Smooth muscle cell of the brain vasculature (primary cell): ENCODE results near the gene NTM.

Source experiments
- DNase-seq: peaks from one replicate; pipeline ENCODE4 v3.0.0-alpha.2; 2012; ENCODE audit warnings: low read depth, low spot score

NTM gene

DNA sequence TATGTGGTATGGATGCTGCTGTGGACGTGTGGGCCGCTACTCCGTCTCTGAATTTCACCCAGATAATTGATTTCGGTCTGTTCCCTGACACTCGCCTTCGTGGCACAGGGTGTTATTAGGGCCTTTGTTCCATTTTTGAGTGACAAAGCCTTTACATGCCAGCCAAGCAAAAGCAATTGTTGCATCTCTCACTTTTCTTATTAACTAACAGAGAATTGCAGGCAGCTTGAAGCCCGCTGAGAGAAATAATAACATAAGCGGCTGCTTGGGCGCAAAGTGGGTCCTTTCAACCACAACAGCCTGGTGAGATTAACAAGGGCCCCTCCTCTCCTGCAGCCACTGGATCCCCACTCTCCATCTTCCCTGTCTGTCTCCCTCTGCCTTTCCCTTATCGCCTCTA, 449.4 kb downstream of the NTM start:
- DNase-seq, result no peak

GRCh38 chr11:131822506-131822905, 452.1 kb downstream of the NTM start:
- DNase-seq, result no peak

- DNase-seq, result no peak
Observed at GRCh38 chr11:131823772-131824171, 453.4 kb downstream of the NTM start.

- no peak for DNase-seq
Observed at GRCh38 chr11:131824771-131825170, 454.4 kb downstream of the NTM start.

DNA sequence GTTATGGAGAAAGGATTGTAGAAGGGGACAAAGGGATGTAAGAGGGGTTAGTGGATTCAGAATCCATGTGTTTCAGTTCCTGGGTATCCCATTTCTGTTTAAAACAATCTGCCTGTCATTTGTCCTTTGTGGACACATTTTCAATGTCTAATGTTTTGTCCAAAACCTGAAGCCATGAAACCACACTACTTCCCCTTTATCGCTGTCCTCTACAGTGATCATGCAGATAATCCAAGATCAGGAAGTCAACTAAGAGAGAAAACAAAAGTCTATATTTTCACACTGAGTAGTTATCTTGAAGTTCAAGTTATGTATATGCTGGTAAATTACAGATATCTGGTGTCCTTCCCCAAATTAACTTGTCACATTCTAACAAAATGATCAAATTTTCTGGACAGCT, 457.0 kb downstream of the NTM start:
- DNase-seq, result no peak

DNA sequence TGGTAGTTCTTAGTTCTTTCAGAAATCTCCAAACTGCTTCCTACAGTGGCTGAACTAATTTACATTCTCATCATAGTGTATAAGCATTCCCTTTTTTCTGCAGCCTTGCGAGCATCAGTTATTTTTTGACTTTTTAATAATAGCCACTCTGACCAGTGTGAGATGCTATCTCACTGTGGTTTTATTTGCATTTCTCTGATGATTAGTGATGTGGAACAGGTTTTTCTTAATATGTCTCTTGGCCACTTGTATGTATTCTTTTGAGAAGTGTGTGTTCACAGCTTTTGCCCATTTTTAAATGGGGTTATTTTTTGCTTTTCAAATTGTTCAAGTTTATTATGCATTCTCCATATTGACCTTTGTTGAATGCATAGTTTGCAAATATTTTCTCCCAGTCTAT, 459.3 kb downstream of the NTM start:
- DNase-seq, result no peak

DNA sequence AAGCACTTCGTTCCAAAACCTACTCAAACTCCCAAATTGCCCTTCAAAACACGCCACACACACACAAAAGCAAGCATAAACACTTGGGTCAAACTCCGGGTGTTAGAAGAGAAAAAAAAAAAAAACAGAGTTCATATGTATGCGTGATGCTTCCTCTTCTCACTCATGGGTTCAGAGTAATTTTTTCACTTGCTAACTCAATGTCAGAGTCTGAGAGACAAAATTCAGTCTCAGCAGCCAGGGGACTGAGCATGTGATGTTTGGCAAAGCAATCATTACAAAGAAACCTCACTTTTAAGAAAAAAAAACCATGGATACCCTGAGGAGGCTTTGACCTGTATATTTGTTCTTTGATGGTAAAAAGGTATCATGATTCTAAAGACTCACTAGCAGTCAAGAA, 461.7 kb downstream of the NTM start:
- no peak for DNase-seq

DNA sequence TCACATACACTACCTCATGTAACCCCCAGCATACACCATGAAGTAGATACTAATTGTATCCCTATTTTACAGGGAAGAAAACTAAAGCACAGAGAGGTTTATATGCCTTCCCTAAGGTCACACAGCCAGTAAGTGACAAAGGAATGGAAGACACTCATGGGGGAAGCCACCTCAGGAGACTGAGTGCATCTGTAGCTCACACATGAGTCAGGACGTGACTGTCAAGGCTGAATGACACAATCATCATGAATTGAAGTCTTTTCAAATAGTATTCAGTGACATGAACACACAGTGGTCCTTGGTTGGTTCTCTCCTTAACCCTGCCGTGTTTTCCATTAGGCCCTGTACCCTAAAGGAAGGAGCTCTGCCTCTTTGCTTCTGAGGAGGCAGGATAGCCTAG, 463.0 kb downstream of the NTM start:
- DNase-seq, result no peak

GRCh38 chr11:131837562-131837961, 467.1 kb downstream of the NTM start:
- no peak for DNase-seq

- no peak for DNase-seq
Observed at GRCh38 chr11:131838016-131838415, 467.6 kb downstream of the NTM start.

DNA sequence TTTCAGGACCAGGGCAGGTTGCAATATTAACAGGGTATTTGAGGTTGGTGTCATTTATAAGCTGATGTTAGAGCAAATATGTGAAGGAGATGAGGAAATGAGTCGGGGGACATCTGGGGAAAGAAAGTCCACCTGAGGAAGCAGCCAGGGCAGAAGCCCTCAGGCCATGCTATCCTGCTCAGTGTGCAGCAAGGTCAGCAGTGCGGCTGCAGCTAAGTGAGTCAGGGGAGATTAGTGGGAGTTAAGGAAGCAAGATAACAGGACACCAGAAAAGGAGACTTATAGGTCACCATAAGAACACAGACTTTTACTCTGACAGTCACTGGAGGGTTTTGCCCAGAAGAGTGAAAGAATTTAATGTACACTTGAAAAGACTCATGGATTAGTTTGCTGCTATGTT, 468.9 kb downstream of the NTM start:
- no peak for DNase-seq

GRCh38 chr11:131840545-131840944, 470.1 kb downstream of the NTM start:
- no peak for DNase-seq

GRCh38 chr11:131841028-131841427, 470.6 kb downstream of the NTM start:
- DNase-seq, result no peak

GRCh38 chr11:131841925-131842635, 471.7 kb downstream of the NTM start:
- no peak for DNase-seq

- DNase-seq, result no peak
Observed at GRCh38 chr11:131845255-131845654, 474.8 kb downstream of the NTM start.

DNA sequence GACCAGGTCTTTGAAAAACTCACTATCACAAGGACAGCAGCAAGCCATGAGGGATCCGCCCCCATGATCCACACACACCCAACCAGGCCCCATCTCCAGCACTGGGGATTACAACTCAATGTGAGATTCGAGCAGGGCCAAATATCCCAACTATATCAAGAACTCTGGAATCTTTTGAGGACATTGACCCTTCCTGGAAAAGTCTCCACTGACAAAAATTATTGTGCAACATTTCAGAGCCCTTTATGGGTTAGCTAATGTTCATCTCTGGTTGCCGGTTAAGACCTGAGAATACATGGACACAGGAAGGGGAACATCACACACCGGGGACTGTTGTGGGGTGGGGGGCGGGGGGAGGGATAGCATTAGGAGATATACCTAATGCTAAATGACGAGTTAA, 479.1 kb downstream of the NTM start:
- DNase-seq, result no peak

DNA sequence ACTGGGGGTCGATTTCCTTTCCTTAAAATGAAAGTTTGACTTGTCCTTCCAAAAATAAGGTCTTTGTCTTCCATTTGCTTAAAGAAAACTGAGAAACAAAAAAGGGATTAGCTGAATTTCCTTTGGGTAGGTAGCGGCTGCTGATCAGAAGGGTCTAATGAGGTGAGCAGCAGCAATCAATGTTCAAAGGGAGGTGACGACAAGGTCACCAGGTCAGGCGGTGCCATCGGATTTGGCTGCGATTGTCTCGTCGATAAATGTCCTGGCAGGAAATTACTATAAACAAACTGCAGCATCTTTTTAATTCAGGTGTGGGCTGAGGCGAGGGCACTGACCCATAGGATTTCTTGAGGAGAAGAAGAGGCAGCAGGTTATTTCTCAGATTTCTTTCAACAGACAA, 480.1 kb downstream of the NTM start:
- no peak for DNase-seq

DNA sequence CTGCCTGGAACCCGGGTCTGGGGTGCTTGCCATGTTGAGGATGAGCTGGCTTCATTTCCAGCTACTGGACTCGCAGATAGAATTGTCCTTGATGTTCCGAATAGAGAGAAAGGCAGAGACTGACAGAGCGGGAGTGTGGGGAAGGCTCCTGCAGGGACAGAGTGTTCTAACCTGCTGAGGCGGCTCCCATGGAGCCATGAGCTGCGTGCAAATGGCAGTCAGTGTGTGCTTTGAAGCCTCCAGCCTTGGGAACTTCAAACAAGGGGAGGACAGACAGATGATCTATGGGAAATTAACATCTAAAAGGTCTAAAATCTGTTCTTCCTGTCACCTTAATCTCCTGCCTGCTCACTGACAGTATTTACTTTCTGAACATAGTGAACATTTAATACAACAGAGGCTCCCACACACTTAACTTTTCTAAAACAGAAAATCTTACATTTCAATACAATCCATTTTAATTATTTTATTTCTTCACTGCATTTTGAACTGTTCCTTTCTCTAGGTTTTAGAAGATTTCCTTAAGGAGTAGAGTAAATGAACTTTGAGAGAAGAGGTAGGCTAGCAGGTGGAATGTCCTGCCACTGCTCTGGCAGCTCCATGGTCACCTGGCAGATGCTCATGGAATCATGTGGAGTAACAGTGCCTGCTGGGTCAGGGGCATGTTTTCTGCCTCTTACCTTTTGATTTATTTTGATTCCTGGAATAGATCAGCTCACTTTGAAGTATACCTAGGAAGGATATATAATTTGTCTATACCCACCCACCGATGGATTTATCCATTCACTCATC, 481.7 kb downstream of the NTM start:
- no peak for DNase-seq

DNA sequence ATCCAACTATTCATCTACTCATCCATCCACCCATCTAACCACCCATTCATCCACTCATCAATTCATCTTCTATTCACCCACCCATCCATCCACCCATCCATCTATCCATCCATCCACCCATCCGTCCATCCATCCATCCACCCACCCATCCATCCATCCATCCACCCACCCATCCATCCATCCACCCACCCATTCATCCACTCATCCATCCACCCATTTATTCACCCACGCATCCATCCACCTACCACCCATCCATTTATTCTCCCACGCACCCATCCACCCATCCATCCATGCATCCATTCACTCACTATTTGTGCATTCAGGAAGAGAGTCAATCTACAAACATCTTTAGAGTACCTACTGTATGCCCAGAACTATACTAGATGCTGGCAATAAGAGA, 482.3 kb downstream of the NTM start:
- DNase-seq, result no peak

GRCh38 chr11:131854391-131854790, 484.0 kb downstream of the NTM start:
- DNase-seq, result no peak

- no peak for DNase-seq
Observed at GRCh38 chr11:131855320-131855719, 484.9 kb downstream of the NTM start.

DNA sequence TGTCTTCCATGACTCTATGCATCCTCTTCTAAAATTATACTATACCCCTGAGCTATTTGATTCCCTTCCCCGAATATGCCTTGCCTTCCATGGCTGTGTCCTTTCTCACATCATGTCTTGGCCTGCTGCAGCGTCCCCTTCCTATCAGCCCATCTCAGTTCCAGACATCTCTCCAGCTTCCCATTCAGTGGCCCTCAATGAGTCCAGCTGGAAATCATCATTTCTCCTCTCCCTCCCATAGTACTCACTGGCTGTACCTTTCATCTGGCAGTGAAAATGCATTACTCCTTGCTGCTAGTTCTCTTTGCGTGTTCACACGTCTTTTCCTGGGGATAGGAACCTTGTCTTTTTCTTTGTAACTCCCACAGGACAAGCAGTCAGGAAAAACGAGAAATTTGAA, 486.8 kb downstream of the NTM start:
- no peak for DNase-seq

DNA sequence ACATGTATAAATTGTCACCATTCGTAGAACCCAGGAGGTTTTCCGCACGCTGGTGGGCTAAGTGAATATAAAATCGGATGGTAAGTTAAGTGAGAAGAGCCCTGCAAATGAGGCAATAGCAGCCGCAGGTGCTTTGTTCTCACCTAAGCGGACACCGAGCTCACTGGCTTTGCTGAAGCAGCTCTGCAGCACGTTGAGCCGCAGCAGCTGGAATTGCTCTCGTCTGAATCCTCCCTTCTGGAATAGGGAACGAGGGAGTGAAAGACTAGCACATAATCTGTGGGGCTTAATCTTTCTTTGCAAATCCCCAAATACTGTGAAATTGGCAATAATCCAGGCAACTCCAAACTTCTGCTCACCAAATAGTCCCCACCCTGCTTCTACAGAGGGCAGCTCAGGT, 488.1 kb downstream of the NTM start:
- DNase-seq, result no peak
